Neural cell (in vitro differentiated cells): Measurements from ENCODE around the gene ATG7. TPM values are rescaled to one million over a fixed set of nuclear protein-coding genes. Genes with fewer than 3 reads are reported as not detected.

Experiments used
- H2AFZ ChIP-seq: fragments of 200-600, 300-800 bp; sonication (generic), shearing (Covaris generic); 2 replicates; pipeline ENCODE4 v1.6.0; 2014; ENCODE audit warnings: low read depth, mild to moderate bottlenecking, antibody characterized with exemption, low read length, moderate library complexity
- H3F3A ChIP-seq: fragments of 200-600 bp; shearing (Covaris generic); 2 replicates; pipeline ENCODE4 v1.6.1; 2016; ENCODE audit warnings: mild to moderate bottlenecking, moderate library complexity, mixed read lengths, antibody characterized with exemption, low read length; ENCODE audit not compliant: insufficient read depth, poor library complexity, severe bottlenecking
- H3K27ac ChIP-seq: fragments of 200-600, 300-800 bp; sonication (generic), shearing (Covaris generic); 2 replicates; pipeline ENCODE4 v1.5.1; 2014; ENCODE audit warnings: mild to moderate bottlenecking, low read length, moderate library complexity
- H3K27me3 ChIP-seq: fragments of 300-800, 200-600 bp; sonication (generic), shearing (Covaris generic); 2 replicates; pipeline ENCODE4 v1.6.0; 2014; ENCODE audit warnings: mild to moderate bottlenecking, low read depth, low read length, moderate library complexity; ENCODE audit not compliant: insufficient read depth
- H3K36me3 ChIP-seq: fragments of 300-800, 200-600 bp; sonication (generic), shearing (Covaris generic); 2 replicates; pipeline ENCODE4 v1.5.1; 2014; ENCODE audit warnings: mild to moderate bottlenecking, antibody characterized with exemption, low read length, moderate library complexity; ENCODE audit not compliant: insufficient read depth
- H3K4me2 ChIP-seq: fragments of 300-800, 200-600 bp; sonication (generic), shearing (Covaris generic); 2 replicates; pipeline ENCODE4 v1.6.0; 2014; ENCODE audit warnings: mild to moderate bottlenecking, low read length
- H3K4me3 ChIP-seq: fragments of 300-800, 200-600 bp; sonication (generic), shearing (Covaris generic); 2 replicates; pipeline ENCODE4 v1.5.1; 2014; ENCODE audit warnings: mild to moderate bottlenecking, low read length, moderate library complexity
- H3K79me2 ChIP-seq: fragments of 200-600 bp; shearing (Covaris generic); replicated peaks from 2 replicates; pipeline ENCODE4 v1.6.0; 2014; ENCODE audit warnings: mild to moderate bottlenecking, low read length, moderate library complexity; ENCODE audit not compliant: insufficient read depth
- H3K9ac ChIP-seq: fragments of 300-800, 200-600 bp; sonication (generic), shearing (Covaris generic); 2 replicates; pipeline ENCODE4 v1.6.1; 2016; ENCODE audit warnings: mild to moderate bottlenecking, low read length, mixed read lengths
- H3K9me2 ChIP-seq: fragments of 200-600 bp; shearing (Covaris generic); 2 replicates; pipeline ENCODE4 v1.6.1; 2016; ENCODE audit warnings: mild to moderate bottlenecking, low read length, mixed read lengths; ENCODE audit not compliant: insufficient read depth
- H3K9me3 ChIP-seq: fragments of 200-600, 300-800 bp; sonication (generic), shearing (Covaris generic); 2 replicates; pipeline ENCODE4 v1.6.1; 2016; ENCODE audit warnings: mild to moderate bottlenecking, mixed run types, low read length, moderate library complexity, mixed read lengths
- H4K20me1 ChIP-seq: fragments of 200-600 bp; shearing (Covaris generic); 2 replicates; pipeline ENCODE4 v1.6.1; 2016; ENCODE audit warnings: mild to moderate bottlenecking, mixed run types; ENCODE audit not compliant: insufficient read depth
- EP300 ChIP-seq: fragments of 450-650 bp; conservative IDR thresholded peaks from 2 replicates; pipeline ENCODE4 v1.6.1; 2014; ENCODE audit warnings: antibody characterized with exemption, mild to moderate bottlenecking, moderate library complexity; ENCODE audit not compliant: poor library complexity, severe bottlenecking
- EZH2 ChIP-seq: fragments of 200-600, 300-800 bp; shearing (Covaris generic), sonication (generic); IDR thresholded peaks from 2 replicates; pipeline ENCODE4 v1.6.1; 2014; ENCODE audit warnings: antibody characterized with exemption, low read length, borderline replicate concordance, mild to moderate bottlenecking; ENCODE audit not compliant: insufficient read depth, poor library complexity, severe bottlenecking
- MXI1 ChIP-seq: fragments of 450-650 bp; conservative IDR thresholded peaks from 2 replicates; pipeline ENCODE4 v1.6.1; 2014; ENCODE audit warnings: antibody characterized with exemption, mild to moderate bottlenecking; ENCODE audit not compliant: poor library complexity, severe bottlenecking
- POLR2AphosphoS5 ChIP-seq: IDR thresholded peaks from 2 replicates; pipeline ENCODE4 v1.6.1; 2012
- RAD21 ChIP-seq: fragments of 450-650 bp; conservative IDR thresholded peaks from 2 replicates; pipeline ENCODE4 v1.6.1; 2014; ENCODE audit warnings: antibody characterized with exemption, mild to moderate bottlenecking, moderate library complexity
- SMC3 ChIP-seq: fragments of 450-650 bp; conservative IDR thresholded peaks from 2 replicates; pipeline ENCODE4 v1.6.1; 2014; ENCODE audit warnings: antibody characterized with exemption, mild to moderate bottlenecking, moderate library complexity; ENCODE audit not compliant: poor library complexity
- TAF1 ChIP-seq: IDR thresholded peaks from 2 replicates; pipeline ENCODE4 v1.6.1; 2012; ENCODE audit warnings: low read depth
- polyA plus RNA-seq: library from polyadenylated mRNA; depleted of rRNA; stranded (reverse); fragments of >200 nt; gene quantifications from 2 replicates; pipeline ENCODE4 v1.2.3, GENCODE V29; 2014
- TF ChIP-seq, protein P1 (sequence below): fragments of 450-650 bp; IDR thresholded peaks from 2 replicates; pipeline ENCODE4 v1.5.1; 2014; ENCODE audit warnings: antibody characterized with exemption, mild to moderate bottlenecking, moderate library complexity; ENCODE audit not compliant: poor library complexity, severe bottlenecking
- TF ChIP-seq, protein P2 (sequence below): IDR thresholded peaks from 2 replicates; pipeline ENCODE4 v1.6.1; 2012; ENCODE audit warnings: borderline replicate concordance

Gene ATG7
- polyA plus RNA-seq, 1 donor from 2014 or later, result 28.8 TPM

DNA sequence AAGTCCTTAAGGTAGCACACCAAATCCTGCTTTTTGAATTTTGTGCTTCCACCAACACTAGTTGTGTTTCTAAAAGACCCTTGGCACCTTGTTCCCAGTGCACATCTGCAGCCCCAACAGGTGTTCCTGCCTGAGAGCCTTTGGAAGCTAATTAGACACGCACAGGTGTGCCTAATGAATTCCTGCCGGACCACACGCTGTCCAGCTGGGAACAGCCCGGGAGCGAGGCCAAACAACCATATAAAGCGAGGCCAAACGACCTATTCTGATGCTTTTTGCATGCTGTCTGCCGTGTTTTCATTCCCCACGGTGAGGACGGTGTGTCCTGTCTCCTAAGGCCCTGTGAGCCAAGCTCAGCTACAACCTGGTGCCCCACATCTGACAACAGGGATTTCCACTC lies 99.5 kb downstream of the ATG7 start:
- Histone ChIP-seq H3K79me2 (no peaks in the 10 kb centered on the region), H3K4me2 (no peak overlapping the region), H3K27me3 (no peaks in the 10 kb centered on the region), H3F3A (no peaks in the 10 kb centered on the region), H3K36me3 (no peaks in the 10 kb centered on the region), H3K9ac (no peak overlapping the region), H3K9me2 (no peaks in the 10 kb centered on the region), H2AFZ (no peak overlapping the region), H3K9me3 (no peaks in the 10 kb centered on the region), H3K27ac (no peak overlapping the region), H4K20me1 (no peaks in the 10 kb centered on the region), H3K4me3 (no peak overlapping the region)
- TF ChIP-seq, protein P1, sequence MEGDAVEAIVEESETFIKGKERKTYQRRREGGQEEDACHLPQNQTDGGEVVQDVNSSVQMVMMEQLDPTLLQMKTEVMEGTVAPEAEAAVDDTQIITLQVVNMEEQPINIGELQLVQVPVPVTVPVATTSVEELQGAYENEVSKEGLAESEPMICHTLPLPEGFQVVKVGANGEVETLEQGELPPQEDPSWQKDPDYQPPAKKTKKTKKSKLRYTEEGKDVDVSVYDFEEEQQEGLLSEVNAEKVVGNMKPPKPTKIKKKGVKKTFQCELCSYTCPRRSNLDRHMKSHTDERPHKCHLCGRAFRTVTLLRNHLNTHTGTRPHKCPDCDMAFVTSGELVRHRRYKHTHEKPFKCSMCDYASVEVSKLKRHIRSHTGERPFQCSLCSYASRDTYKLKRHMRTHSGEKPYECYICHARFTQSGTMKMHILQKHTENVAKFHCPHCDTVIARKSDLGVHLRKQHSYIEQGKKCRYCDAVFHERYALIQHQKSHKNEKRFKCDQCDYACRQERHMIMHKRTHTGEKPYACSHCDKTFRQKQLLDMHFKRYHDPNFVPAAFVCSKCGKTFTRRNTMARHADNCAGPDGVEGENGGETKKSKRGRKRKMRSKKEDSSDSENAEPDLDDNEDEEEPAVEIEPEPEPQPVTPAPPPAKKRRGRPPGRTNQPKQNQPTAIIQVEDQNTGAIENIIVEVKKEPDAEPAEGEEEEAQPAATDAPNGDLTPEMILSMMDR, result no peak
- no peak for TF ChIP-seq EZH2
- TF ChIP-seq, protein P2, sequence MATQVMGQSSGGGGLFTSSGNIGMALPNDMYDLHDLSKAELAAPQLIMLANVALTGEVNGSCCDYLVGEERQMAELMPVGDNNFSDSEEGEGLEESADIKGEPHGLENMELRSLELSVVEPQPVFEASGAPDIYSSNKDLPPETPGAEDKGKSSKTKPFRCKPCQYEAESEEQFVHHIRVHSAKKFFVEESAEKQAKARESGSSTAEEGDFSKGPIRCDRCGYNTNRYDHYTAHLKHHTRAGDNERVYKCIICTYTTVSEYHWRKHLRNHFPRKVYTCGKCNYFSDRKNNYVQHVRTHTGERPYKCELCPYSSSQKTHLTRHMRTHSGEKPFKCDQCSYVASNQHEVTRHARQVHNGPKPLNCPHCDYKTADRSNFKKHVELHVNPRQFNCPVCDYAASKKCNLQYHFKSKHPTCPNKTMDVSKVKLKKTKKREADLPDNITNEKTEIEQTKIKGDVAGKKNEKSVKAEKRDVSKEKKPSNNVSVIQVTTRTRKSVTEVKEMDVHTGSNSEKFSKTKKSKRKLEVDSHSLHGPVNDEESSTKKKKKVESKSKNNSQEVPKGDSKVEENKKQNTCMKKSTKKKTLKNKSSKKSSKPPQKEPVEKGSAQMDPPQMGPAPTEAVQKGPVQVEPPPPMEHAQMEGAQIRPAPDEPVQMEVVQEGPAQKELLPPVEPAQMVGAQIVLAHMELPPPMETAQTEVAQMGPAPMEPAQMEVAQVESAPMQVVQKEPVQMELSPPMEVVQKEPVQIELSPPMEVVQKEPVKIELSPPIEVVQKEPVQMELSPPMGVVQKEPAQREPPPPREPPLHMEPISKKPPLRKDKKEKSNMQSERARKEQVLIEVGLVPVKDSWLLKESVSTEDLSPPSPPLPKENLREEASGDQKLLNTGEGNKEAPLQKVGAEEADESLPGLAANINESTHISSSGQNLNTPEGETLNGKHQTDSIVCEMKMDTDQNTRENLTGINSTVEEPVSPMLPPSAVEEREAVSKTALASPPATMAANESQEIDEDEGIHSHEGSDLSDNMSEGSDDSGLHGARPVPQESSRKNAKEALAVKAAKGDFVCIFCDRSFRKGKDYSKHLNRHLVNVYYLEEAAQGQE, result no peak
- no peak for TF ChIP-seq EP300
- TF ChIP-seq SMC3, result no peak
- TF ChIP-seq TAF1, result no peak
- no peak for TF ChIP-seq RAD21
- no peak for TF ChIP-seq MXI1
- no peak for TF ChIP-seq POLR2AphosphoS5

DNA sequence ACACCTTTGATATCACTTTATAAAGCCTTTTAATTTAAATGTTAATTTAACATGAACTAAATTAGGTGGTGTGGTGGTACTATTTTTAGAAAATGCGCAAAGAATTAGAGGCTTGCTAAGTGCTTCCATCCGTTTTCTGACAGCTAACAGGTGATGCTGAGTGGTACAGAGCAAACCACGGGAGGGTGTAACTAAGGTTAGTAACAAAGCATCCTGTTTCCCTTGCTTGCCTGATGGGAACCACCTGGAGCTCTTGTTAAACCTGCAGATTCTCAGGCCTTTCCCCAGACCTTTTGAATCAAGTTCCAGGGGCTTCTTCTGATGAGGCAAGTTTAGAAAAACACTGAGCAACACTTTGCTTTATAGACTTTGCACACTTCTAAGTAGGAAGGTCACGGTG lies 101.0 kb downstream of the ATG7 start:
- TF ChIP-seq MXI1 (no peak), SMC3 (no peak), RAD21 (no peak)
- Histone ChIP-seq H3F3A (no peaks in the 10 kb centered on the region), H3K9ac (no peak overlapping the region), H3K27me3 (no peaks in the 10 kb centered on the region), H3K9me2 (no peaks in the 10 kb centered on the region), H3K27ac (no peak overlapping the region), H3K4me3 (no peak overlapping the region), H3K4me2 (no peak overlapping the region), H3K36me3 (no peaks in the 10 kb centered on the region), H3K9me3 (no peaks in the 10 kb centered on the region), H2AFZ (no peak overlapping the region), H3K79me2 (no peaks in the 10 kb centered on the region), H4K20me1 (no peaks in the 10 kb centered on the region)

DNA sequence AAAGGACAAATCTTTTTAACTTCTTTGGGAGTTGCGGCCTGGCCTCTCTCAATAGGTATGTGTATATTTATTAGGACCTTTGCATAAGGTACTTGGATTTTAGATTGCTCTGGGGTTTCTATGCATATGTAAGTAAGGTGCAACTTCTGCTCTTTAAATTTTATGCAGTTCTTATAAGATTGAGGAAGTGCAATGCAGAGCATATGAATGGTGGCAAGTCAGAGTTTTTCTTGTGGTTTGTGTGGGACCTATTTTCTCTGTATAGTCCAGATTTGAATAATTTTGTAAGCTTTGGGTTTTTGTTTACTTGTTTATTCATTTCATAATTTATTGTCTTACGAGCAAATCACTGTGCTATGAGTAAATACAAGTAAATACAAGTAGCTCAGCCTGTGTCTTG lies 101.5 kb downstream of the ATG7 start:
- no peak overlapping the region for H3K27ac ChIP-seq
- H3K27me3 ChIP-seq, result no peaks in the 10 kb centered on the region
- no peak overlapping the region for H3K4me3 ChIP-seq
- no peaks in the 10 kb centered on the region for H3K9me2 ChIP-seq
- H3K9ac ChIP-seq, result no peak overlapping the region
- H3K9me3 ChIP-seq, result no peaks in the 10 kb centered on the region
- H2AFZ ChIP-seq, result no peak overlapping the region
- TF ChIP-seq TAF1, result no peak
- no peak for TF ChIP-seq EP300
- TF ChIP-seq MXI1, result no peak
- H3K4me2 ChIP-seq, result no peak overlapping the region
- H3K79me2 ChIP-seq, result no peaks in the 10 kb centered on the region
- H3F3A ChIP-seq, result no peaks in the 10 kb centered on the region
- H3K36me3 ChIP-seq, result no peaks in the 10 kb centered on the region
- no peaks in the 10 kb centered on the region for H4K20me1 ChIP-seq
